CD4-positive, alpha-beta memory T cell (primary cell): ENCODE results near the gene CTSZ. TPM values are rescaled to one million over a fixed set of nuclear protein-coding genes. Genes with fewer than 3 reads are reported as not detected.
A peak's percentile ranks its signal among the peaks of the same experiment; 100 is the strongest.

Experiments
- CTCF ChIA-PET: fragments of 350-600 bp; sonication (Branson Sonifier 250); formaldehyde crosslinking; loops from one replicate; lab custom pipeline; 2021; ENCODE audit warnings: inconsistent platforms; ENCODE audit not compliant: partially characterized antibody; lab: Charles Lee
- POLR2A ChIA-PET: fragments of 350-600 bp; sonication (Branson Sonifier 250); formaldehyde crosslinking; loops from one replicate; lab custom pipeline; 2021; ENCODE audit not compliant: partially characterized antibody; lab: Charles Lee
- DNase-seq, 5 donors: peaks; one replicate each; pipeline versions ENCODE4 v3.0.0 to v3.0.0-alpha.2; 2020 to 2022; ENCODE audit warnings: mixed read lengths in 1 of 5
- H3K27ac ChIP-seq: one replicate; pipeline ENCODE4 v1.7.0; 2013; ENCODE audit warnings: low read depth, low read length
- H3K27me3 ChIP-seq: 2 replicates; pipeline ENCODE4 v1.7.0; 2013; ENCODE audit warnings: mild to moderate bottlenecking, low read length, moderate library complexity; ENCODE audit not compliant: insufficient read depth
- H3K36me3 ChIP-seq: 2 replicates; pipeline ENCODE4 v1.7.0; 2013; ENCODE audit warnings: mild to moderate bottlenecking, low read length, moderate library complexity; ENCODE audit not compliant: insufficient read depth
- H3K4me1 ChIP-seq: 2 replicates; pipeline ENCODE4 v1.7.0; 2013; ENCODE audit warnings: mild to moderate bottlenecking, low read length, moderate library complexity; ENCODE audit not compliant: insufficient read depth
- H3K4me3 ChIP-seq, 2 donors: one replicate each; pipeline ENCODE4 v1.7.0; 2013; ENCODE audit warnings: low read length in 2 of 2, mild to moderate bottlenecking in 1 of 2
- H3K9me3 ChIP-seq, 2 donors: one replicate each; pipeline ENCODE4 v1.7.0; 2013; ENCODE audit warnings: low read length in 2 of 2, control low read depth in 1 of 2; ENCODE audit not compliant: control insufficient read depth in 1 of 2
- H3K27ac Mint-ChIP-seq, 7 donors: one replicate each; pipeline ENCODE4 v1.8.0; 2020 to 2021; ENCODE audit warnings: mixed read lengths in 7 of 7, mild to moderate bottlenecking in 6 of 7, inconsistent platforms in 3 of 7, moderate library complexity in 3 of 7
- H3K27me3 Mint-ChIP-seq, 2 donors: one replicate each; pipeline ENCODE4 v1.8.0; 2020 to 2021; ENCODE audit warnings: mixed read lengths in 2 of 2
- H3K36me3 Mint-ChIP-seq, 2 donors: one replicate each; pipeline ENCODE4 v1.8.0; 2020 to 2021; ENCODE audit warnings: mixed read lengths in 2 of 2, inconsistent platforms in 1 of 2, mild to moderate bottlenecking in 1 of 2
- H3K4me1 Mint-ChIP-seq, 4 donors: one replicate each; pipeline ENCODE4 v1.8.0; 2020 to 2021; ENCODE audit warnings: mixed read lengths in 4 of 4, mild to moderate bottlenecking in 1 of 4
- H3K4me3 Mint-ChIP-seq, 8 donors: one replicate each; pipeline ENCODE4 v1.8.0; 2020 to 2021; ENCODE audit warnings: mixed read lengths in 8 of 8, mild to moderate bottlenecking in 7 of 8, moderate library complexity in 6 of 8, inconsistent platforms in 3 of 8
- H3K9me3 Mint-ChIP-seq, 8 donors: one replicate each; pipeline ENCODE4 v1.8.0; 2020 to 2021; ENCODE audit warnings: mixed read lengths in 8 of 8, mild to moderate bottlenecking in 5 of 8, inconsistent platforms in 3 of 8, moderate library complexity in 1 of 8
- intact Hi-C: fragments of 100-400 bp; cut with micrococcal nuclease; formaldehyde crosslinking; loops from one replicate; pipeline ENCODE4 v1.15.1; 2023
- polyA plus RNA-seq, 2 donors: library from polyadenylated mRNA; unstranded; fragments of 300-500 nt; fragmentation: Illumina TruSeq; gene quantifications; one replicate each; pipeline ENCODE4 v1.2.3, GENCODE V29; 2021
- total RNA-seq, 2 experiments: library from RNA; stranded (reverse); gene quantifications; one replicate each; pipeline ENCODE4 v1.2.3, GENCODE V29; 2021

The CTSZ gene
- total and polyA plus RNA-seq, 4 experiments from 2014 or later = 0.76 to 37.3 (median 19.1) TPM

GRCh38 chr20:59004763-59005522, 2.1 kb downstream of the CTSZ start:
- no peaks in the 10 kb centered on the region for H3K27me3 ChIP-seq
- Mint-ChIP-seq H3K27ac (peak overlapping the region; percentile 82 to 94 (median 90)), H3K9me3 (no peaks in the 10 kb centered on the region), H3K4me1 (peaks cover 22 to 45% (median 34%) of the 10 kb centered on the region in 4 donors), H3K4me3 (peak overlapping the region; percentile 69 to 87 (median 76)), H3K27me3 (no peaks in the 10 kb centered on the region), H3K36me3 (peaks cover 0 to 12% of the 10 kb centered on the region in 2 donors)
- POLR2A ChIA-PET = interaction anchor here (0.8 to 3.3 kb wide), 6 partner anchors 15 to 115 kb away, joined by 3 to 23 read pairs (median 4); partner anchors contain the start of gene ATP5F1E
- CTCF ChIA-PET = no interaction called here
- peaks cover 5% of the 10 kb centered on the region for H3K36me3 ChIP-seq
- H3K27ac ChIP-seq = peak overlapping the region; percentile 46
- peak overlapping the region; percentile 11 to 36 for H3K4me3 ChIP-seq
- no peaks in the 10 kb centered on the region for H3K9me3 ChIP-seq
- intact Hi-C loops = no loop called here
- peaks cover 37% of the 10 kb centered on the region for H3K4me1 ChIP-seq
- DNase-seq = peak; percentile 41 to 53 (median 43)

DNA sequence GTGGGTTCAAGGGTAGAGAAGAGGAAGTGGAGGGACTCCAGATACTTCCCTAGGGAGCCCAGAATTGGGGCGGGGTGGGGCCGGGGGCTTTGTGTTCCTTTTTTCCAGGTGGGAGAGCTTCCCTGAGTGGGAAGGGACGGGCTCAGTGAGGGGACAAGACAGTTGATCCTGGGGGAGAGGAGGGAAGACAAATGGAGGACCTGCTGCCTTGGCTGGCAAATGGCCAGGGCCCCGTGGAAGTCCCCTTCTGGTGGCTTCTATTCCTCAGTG, 2.6 kb downstream of the CTSZ start:
- H3K4me1 Mint-ChIP-seq = peaks cover 22 to 45% (median 34%) of the 10 kb centered on the region in 4 donors
- no peaks in the 10 kb centered on the region for H3K9me3 Mint-ChIP-seq
- Histone ChIP-seq H3K36me3 (peaks cover 5% of the 10 kb centered on the region), H3K27ac (peak overlapping the region; percentile 46), H3K9me3 (no peaks in the 10 kb centered on the region), H3K4me3 (no peak overlapping the region), H3K27me3 (no peaks in the 10 kb centered on the region), H3K4me1 (peaks cover 37% of the 10 kb centered on the region)
- POLR2A ChIA-PET = interaction anchor here (1.0 to 3.3 kb wide), 3 partner anchors 22 to 115 kb away, joined by 3 to 23 read pairs (median 6); partner anchors contain the start of gene ATP5F1E
- peak; percentile 49 to 78 (median 56) for DNase-seq
- peak overlapping the region; percentile 82 to 94 (median 90) for H3K27ac Mint-ChIP-seq
- intact Hi-C loops = no loop called here
- H3K27me3 Mint-ChIP-seq = no peaks in the 10 kb centered on the region
- peak overlapping the region; percentile 69 to 87 (median 78) for H3K4me3 Mint-ChIP-seq
- H3K36me3 Mint-ChIP-seq = peaks cover 0 to 12% of the 10 kb centered on the region in 2 donors
- CTCF ChIA-PET = no interaction called here

DNA sequence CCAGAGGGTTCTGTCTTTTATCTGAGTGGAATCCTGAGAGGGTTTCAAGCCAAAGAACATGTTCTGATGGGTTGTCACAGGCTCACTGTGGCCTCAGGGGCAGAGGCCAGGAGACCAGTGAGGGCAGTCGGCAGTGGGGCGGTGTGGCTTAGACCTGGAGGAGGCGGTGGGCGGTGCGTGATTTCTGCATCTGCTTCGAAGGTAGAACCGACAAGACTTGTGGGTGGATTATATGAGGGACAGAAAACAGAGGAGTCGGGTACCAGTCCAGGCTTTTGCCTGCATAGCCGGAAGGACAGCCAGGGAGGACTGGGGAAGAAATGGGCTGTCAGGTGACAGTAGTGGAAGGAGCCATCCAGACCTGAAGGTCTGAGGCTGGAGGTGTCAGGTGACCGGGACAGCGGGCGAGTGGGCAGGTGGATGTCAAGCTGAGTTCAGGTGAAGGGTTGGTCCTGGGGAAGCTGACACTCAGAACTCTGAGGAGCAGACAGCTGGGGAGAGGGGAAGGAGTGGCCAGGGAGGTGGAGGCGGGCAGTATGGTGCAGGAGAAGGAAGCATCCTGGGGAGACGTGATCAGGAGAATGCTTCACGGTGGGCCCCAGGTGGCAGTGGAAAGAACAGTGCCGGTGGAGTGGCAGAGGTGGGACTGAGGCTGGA, 3.1 kb downstream of the CTSZ start:
- peaks cover 37% of the 10 kb centered on the region for H3K4me1 ChIP-seq
- H3K27ac ChIP-seq = no peak overlapping the region
- H3K9me3 ChIP-seq = no peaks in the 10 kb centered on the region
- Mint-ChIP-seq H3K36me3 (peaks cover 0 to 12% of the 10 kb centered on the region in 2 donors), H3K9me3 (no peaks in the 10 kb centered on the region), H3K27me3 (no peaks in the 10 kb centered on the region), H3K4me1 (peaks cover 22 to 45% (median 34%) of the 10 kb centered on the region in 4 donors), H3K27ac (peak overlapping the region; percentile 82 to 94 (median 90)), H3K4me3 (peak overlapping the region in 7 of 8 donors; percentile 15 to 83 (median 76))
- peaks cover 5% of the 10 kb centered on the region for H3K36me3 ChIP-seq
- ChIA-PET POLR2A (interaction anchor here (0.6 to 3.3 kb wide), 2 partner anchors 11 to 28 kb away, joined by 3 to 23 read pairs; partner anchors contain the start of gene ATP5F1E), CTCF (no interaction called here)
- intact Hi-C loops = no loop called here
- no peak for DNase-seq
- no peak overlapping the region for H3K4me3 ChIP-seq
- no peaks in the 10 kb centered on the region for H3K27me3 ChIP-seq

DNA sequence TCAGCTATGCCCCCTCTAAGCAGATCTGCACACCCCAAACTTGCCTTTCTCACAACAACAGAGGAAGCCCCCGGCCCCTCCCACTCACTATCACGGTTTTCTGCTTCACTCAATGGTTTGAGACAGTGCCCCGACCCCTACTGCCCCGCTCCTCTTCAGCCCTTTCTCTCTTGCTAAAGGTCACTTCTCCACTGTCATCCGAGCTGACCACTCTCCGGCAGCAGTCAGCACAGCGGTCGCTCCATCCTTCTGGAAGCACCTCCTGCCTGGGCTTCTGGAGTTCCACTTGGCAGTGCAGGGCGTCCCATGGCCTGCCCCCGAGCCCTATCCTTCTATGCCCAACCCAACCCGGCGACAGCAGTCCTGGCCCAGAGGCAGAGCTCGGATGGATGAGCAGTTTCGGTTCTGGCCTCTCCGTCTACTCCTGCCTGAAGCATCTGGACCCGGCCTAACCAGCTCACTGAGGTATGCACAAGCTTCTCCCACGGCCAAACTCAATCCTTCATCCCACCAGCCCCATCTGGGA, 4.1 kb downstream of the CTSZ start:
- H3K27ac Mint-ChIP-seq = peak overlapping the region in 5 of 7 donors; percentile 67 to 93 (median 85)
- H3K4me1 Mint-ChIP-seq = peaks cover 22 to 45% (median 34%) of the 10 kb centered on the region in 4 donors
- H3K27me3 Mint-ChIP-seq = no peaks in the 10 kb centered on the region
- no peak for DNase-seq
- H3K4me3 ChIP-seq = no peak overlapping the region
- H3K27me3 ChIP-seq = no peaks in the 10 kb centered on the region
- H3K27ac ChIP-seq = no peak overlapping the region
- H3K36me3 ChIP-seq = peaks cover 5% of the 10 kb centered on the region
- POLR2A ChIA-PET = no interaction called here
- H3K36me3 Mint-ChIP-seq = peaks cover 0 to 14% of the 10 kb centered on the region in 2 donors
- H3K4me3 Mint-ChIP-seq = peak overlapping the region in 1 of 8 donors; percentile 36
- intact Hi-C loops = no loop called here
- no peaks in the 10 kb centered on the region for H3K9me3 ChIP-seq
- no peaks in the 10 kb centered on the region for H3K9me3 Mint-ChIP-seq
- peaks cover 36% of the 10 kb centered on the region for H3K4me1 ChIP-seq
- CTCF ChIA-PET = no interaction called here

GRCh38 chr20:59002388-59002787, 4.7 kb downstream of the CTSZ start:
- no peaks in the 10 kb centered on the region for H3K27me3 ChIP-seq
- peak overlapping the region in 3 of 7 donors; percentile 60 to 85 (median 68) for H3K27ac Mint-ChIP-seq
- ChIA-PET POLR2A (no interaction called here), CTCF (no interaction called here)
- intact Hi-C loops = no loop called here
- no peak overlapping the region for H3K27ac ChIP-seq
- peaks cover 30% of the 10 kb centered on the region for H3K4me1 ChIP-seq
- DNase-seq = no peak
- H3K4me3 ChIP-seq = no peak overlapping the region
- no peaks in the 10 kb centered on the region for H3K9me3 ChIP-seq
- no peak overlapping the region for H3K4me3 Mint-ChIP-seq
- peaks cover 5 to 19% of the 10 kb centered on the region in 2 donors for H3K36me3 Mint-ChIP-seq
- H3K9me3 Mint-ChIP-seq = no peaks in the 10 kb centered on the region
- peaks cover 22 to 41% (median 34%) of the 10 kb centered on the region in 4 donors for H3K4me1 Mint-ChIP-seq
- no peaks in the 10 kb centered on the region for H3K27me3 Mint-ChIP-seq
- peaks cover 10% of the 10 kb centered on the region for H3K36me3 ChIP-seq

GRCh38 chr20:59001449-59002171, 5.4 kb downstream of the CTSZ start:
- H3K4me1 Mint-ChIP-seq = peaks cover 22 to 41% (median 34%) of the 10 kb centered on the region in 4 donors
- peaks cover 28% of the 10 kb centered on the region for H3K4me1 ChIP-seq
- no peak overlapping the region for H3K4me3 Mint-ChIP-seq
- H3K27ac Mint-ChIP-seq = no peak overlapping the region
- H3K4me3 ChIP-seq = no peak overlapping the region
- intact Hi-C loops = no loop called here
- no peak for DNase-seq
- no peaks in the 10 kb centered on the region for H3K27me3 Mint-ChIP-seq
- CTCF ChIA-PET = no interaction called here
- peaks cover 12 to 26% of the 10 kb centered on the region in 2 donors for H3K36me3 Mint-ChIP-seq
- no peaks in the 10 kb centered on the region for H3K27me3 ChIP-seq
- POLR2A ChIA-PET = interaction anchor here (1.2 kb wide), 1 partner anchor 31 kb away, joined by 3 read pairs; the partner anchor contains the start of gene ATP5F1E
- H3K27ac ChIP-seq = no peak overlapping the region
- H3K36me3 ChIP-seq = peaks cover 14% of the 10 kb centered on the region
- H3K9me3 ChIP-seq = no peaks in the 10 kb centered on the region
- H3K9me3 Mint-ChIP-seq = no peaks in the 10 kb centered on the region
